ENCODE results near the gene KDM1A. TPM values are rescaled to one million over a fixed set of nuclear protein-coding genes. Genes with fewer than 3 reads are reported as not detected.

KDM1A gene
- total and polyA plus RNA-seq, 3 experiments from 2014 or later: 49.4 to 59.9 (median 57.5) TPM

DNA sequence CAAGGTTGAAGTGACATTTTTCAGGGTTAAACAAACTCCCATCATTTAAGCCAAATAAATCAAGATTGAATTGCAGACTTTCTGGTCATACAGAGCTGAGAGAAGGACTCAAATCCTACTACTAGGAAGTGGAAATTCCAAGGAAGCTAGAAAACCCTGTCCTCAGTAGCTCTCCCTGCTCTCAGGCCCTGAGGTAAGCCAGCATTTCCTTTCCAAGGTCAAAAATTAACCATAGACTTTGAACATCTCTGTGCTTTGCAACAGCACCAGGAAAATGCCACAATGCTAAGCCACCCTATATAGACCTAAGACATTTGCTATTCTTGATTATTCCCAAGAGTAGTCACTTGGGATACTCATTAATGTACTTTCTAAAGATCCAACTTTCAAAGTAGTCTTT is 104.3 kb downstream of the KDM1A start:
- H3K4me1 Mint-ChIP-seq: peaks cover 46 to 69% (median 58%) of the 10 kb centered on the region in 3 donors
- POLR2A ChIA-PET: interaction anchor here (0.7 kb wide), 1 partner anchor 47 kb away, joined by 7 read pairs; no protein-coding TSS in a partner anchor

GRCh38 chr1:23124259-23125026 is 105.2 kb downstream of the KDM1A start:
- CTCF ChIA-PET: interaction anchor here (1.1 kb wide), 1 partner anchor 26 kb away, joined by 4 read pairs; no protein-coding TSS in a partner anchor
- H3K4me3 Mint-ChIP-seq: no peak overlapping the region
- H3K27ac ChIP-seq (ENCODE audit: low read depth, low read length): no peak overlapping the region

More for the DNA sequence above, 104.3 kb downstream of the KDM1A start:
- H3K9me3 Mint-ChIP-seq: no peaks in the 10 kb centered on the region
- H3K27me3 Mint-ChIP-seq: peaks cover 0 to 3% of the 10 kb centered on the region in 2 donors
- Histone ChIP-seq H3K27ac (ENCODE audit: low read depth, low read length) (no peak overlapping the region), H3K4me1 (ENCODE audit: insufficient read depth, low read length) (peaks cover 28% of the 10 kb centered on the region), H3K27me3 (ENCODE audit: insufficient read depth, low read length, poor library complexity, severe bottlenecking) (no peaks in the 10 kb centered on the region), H3K4me3 (ENCODE audit: low read length) (no peak overlapping the region), H3K36me3 (ENCODE audit: insufficient read depth, low read length) (no peaks in the 10 kb centered on the region), H3K9me3 (ENCODE audit: low read length) (no peaks in the 10 kb centered on the region)
- peaks cover 0 to 3% (median 0%) of the 10 kb centered on the region in 3 donors for H3K36me3 Mint-ChIP-seq
- no peak overlapping the region for H3K4me3 Mint-ChIP-seq
- peak overlapping the region in 4 of 8 donors; percentile 3 to 68 (median 40) for H3K27ac Mint-ChIP-seq
- no peak for DNase-seq
- CTCF ChIA-PET: interaction anchor here (1.4 kb wide), 1 partner anchor 61 kb away, joined by 5 read pairs; no protein-coding TSS in a partner anchor

DNA sequence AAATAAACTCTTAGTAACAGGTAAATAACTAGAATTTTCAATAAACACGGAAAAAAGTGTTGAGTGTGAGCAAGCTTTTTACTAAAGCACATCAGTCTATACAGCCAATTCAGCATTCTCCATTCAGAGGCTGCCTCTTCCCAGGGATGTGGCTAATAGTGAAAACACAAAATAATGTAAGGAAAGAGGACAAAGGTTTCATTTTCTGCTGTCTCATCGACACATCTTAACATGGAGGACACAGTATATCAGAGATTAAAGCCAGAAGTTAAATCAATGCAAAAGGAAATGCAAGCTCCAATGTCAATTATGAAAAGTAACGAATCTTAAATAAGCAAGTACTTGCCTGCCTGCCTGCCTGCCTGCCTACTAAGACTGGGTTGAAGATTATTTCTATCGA is 106.2 kb downstream of the KDM1A start:
- POLR2A ChIA-PET: no interaction called here
- no peaks in the 10 kb centered on the region for H3K27me3 Mint-ChIP-seq
- peak overlapping the region in 3 of 8 donors; percentile 21 to 68 (median 21) for H3K27ac Mint-ChIP-seq
- H3K36me3 ChIP-seq (ENCODE audit: insufficient read depth, low read length): no peaks in the 10 kb centered on the region
- no peaks in the 10 kb centered on the region for H3K9me3 ChIP-seq (ENCODE audit: low read length)
- no peak overlapping the region for H3K4me3 ChIP-seq (ENCODE audit: low read length)
- no peaks in the 10 kb centered on the region for H3K27me3 ChIP-seq (ENCODE audit: insufficient read depth, low read length, poor library complexity, severe bottlenecking)
- H3K9me3 Mint-ChIP-seq: no peaks in the 10 kb centered on the region
- no peak overlapping the region for H3K27ac ChIP-seq (ENCODE audit: low read depth, low read length)
- peaks cover 35 to 51% (median 45%) of the 10 kb centered on the region in 3 donors for H3K4me1 Mint-ChIP-seq
- H3K4me3 Mint-ChIP-seq: no peak overlapping the region
- peaks cover 0 to 8% (median 0%) of the 10 kb centered on the region in 3 donors for H3K36me3 Mint-ChIP-seq
- peaks cover 11% of the 10 kb centered on the region for H3K4me1 ChIP-seq (ENCODE audit: insufficient read depth, low read length)
- CTCF ChIA-PET: interaction anchor here (1.1 kb wide), 1 partner anchor 27 kb away, joined by 4 read pairs; no protein-coding TSS in a partner anchor
- DNase-seq: no peak

More at GRCh38 chr1:23124259-23125026, 105.2 kb downstream of the KDM1A start:
- Histone ChIP-seq H3K4me3 (ENCODE audit: low read length) (no peak overlapping the region), H3K36me3 (ENCODE audit: insufficient read depth, low read length) (no peaks in the 10 kb centered on the region), H3K27me3 (ENCODE audit: insufficient read depth, low read length, poor library complexity, severe bottlenecking) (no peaks in the 10 kb centered on the region), H3K9me3 (ENCODE audit: low read length) (no peaks in the 10 kb centered on the region), H3K4me1 (ENCODE audit: insufficient read depth, low read length) (peaks cover 18% of the 10 kb centered on the region)
- Mint-ChIP-seq H3K27me3 (no peaks in the 10 kb centered on the region), H3K9me3 (no peaks in the 10 kb centered on the region), H3K4me1 (peaks cover 37 to 59% (median 49%) of the 10 kb centered on the region in 3 donors), H3K27ac (peak overlapping the region in 5 of 8 donors; percentile 6 to 68 (median 44)), H3K36me3 (peaks cover 0 to 3% (median 0%) of the 10 kb centered on the region in 3 donors)
- no peak for DNase-seq
- POLR2A ChIA-PET: no interaction called here

DNA sequence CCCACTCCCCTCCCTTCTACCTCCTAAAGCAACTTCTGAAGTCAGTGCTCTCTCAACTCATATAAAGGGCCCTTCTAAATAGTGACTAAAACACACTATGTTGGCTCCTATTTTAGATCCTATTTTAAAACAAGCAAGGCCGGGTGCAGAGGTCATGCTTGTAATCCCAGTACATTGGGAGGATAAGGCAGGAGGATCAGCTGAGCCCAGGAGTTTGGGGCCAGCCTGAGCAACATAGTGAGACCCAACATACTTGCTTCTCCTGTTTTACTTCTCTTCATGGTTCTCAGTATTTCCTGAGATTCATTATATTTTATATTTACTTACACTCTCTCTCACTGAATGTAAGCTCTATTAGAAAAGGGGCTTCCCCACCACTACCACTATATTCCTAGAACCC is 106.9 kb downstream of the KDM1A start:
- no peaks in the 10 kb centered on the region for H3K36me3 ChIP-seq (ENCODE audit: insufficient read depth, low read length)
- no peak for DNase-seq
- Mint-ChIP-seq H3K27ac (peak overlapping the region in 5 of 8 donors; percentile 4 to 33 (median 15)), H3K9me3 (no peaks in the 10 kb centered on the region), H3K36me3 (peaks cover 0 to 8% (median 0%) of the 10 kb centered on the region in 3 donors), H3K4me1 (peaks cover 35 to 46% (median 45%) of the 10 kb centered on the region in 3 donors), H3K27me3 (no peaks in the 10 kb centered on the region), H3K4me3 (no peak overlapping the region)
- no peak overlapping the region for H3K4me3 ChIP-seq (ENCODE audit: low read length)
- CTCF ChIA-PET: interaction anchor here (0.7 to 1.0 kb wide), 2 partner anchors 18 to 58 kb away, joined by 3 read pairs; no protein-coding TSS in a partner anchor
- POLR2A ChIA-PET: no interaction called here
- H3K9me3 ChIP-seq (ENCODE audit: low read length): no peaks in the 10 kb centered on the region
- peaks cover 6% of the 10 kb centered on the region for H3K4me1 ChIP-seq (ENCODE audit: insufficient read depth, low read length)
- H3K27ac ChIP-seq (ENCODE audit: low read depth, low read length): no peak overlapping the region
- no peaks in the 10 kb centered on the region for H3K27me3 ChIP-seq (ENCODE audit: insufficient read depth, low read length, poor library complexity, severe bottlenecking)

DNA sequence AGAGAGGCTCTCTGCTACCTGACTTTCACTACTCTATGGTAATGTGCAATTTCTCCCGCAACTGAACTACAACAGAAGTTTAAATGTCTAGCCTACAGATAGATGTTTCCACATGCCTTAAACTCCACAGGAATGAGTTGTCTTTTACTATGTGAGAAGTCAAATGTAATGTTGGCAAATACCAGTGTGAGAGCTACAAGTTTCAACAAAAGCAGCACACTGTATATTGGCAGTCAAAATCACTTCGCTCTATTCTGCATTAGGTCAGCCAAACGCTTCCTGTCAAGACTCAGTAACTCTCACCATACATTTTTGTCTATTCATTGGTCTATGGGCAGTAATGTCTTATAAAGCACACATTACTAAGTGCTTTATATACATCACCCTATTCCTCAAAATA is 107.5 kb downstream of the KDM1A start:
- Mint-ChIP-seq H3K27me3 (no peaks in the 10 kb centered on the region), H3K36me3 (peaks cover 0 to 8% (median 0%) of the 10 kb centered on the region in 3 donors), H3K4me3 (no peak overlapping the region), H3K4me1 (peaks cover 36 to 48% (median 47%) of the 10 kb centered on the region in 3 donors), H3K9me3 (no peaks in the 10 kb centered on the region), H3K27ac (peak overlapping the region in 4 of 8 donors; percentile 0 to 73 (median 29))
- Histone ChIP-seq H3K27me3 (ENCODE audit: insufficient read depth, low read length, poor library complexity, severe bottlenecking) (no peaks in the 10 kb centered on the region), H3K36me3 (ENCODE audit: insufficient read depth, low read length) (no peaks in the 10 kb centered on the region), H3K4me3 (ENCODE audit: low read length) (no peak overlapping the region), H3K9me3 (ENCODE audit: low read length) (no peaks in the 10 kb centered on the region), H3K4me1 (ENCODE audit: insufficient read depth, low read length) (peaks cover 6% of the 10 kb centered on the region), H3K27ac (ENCODE audit: low read depth, low read length) (no peak overlapping the region)
- CTCF ChIA-PET: interaction anchor here (0.7 to 1.0 kb wide), 2 partner anchors 19 to 57 kb away, joined by 3 read pairs; no protein-coding TSS in a partner anchor
- no peak for DNase-seq
- POLR2A ChIA-PET: no interaction called here

DNA sequence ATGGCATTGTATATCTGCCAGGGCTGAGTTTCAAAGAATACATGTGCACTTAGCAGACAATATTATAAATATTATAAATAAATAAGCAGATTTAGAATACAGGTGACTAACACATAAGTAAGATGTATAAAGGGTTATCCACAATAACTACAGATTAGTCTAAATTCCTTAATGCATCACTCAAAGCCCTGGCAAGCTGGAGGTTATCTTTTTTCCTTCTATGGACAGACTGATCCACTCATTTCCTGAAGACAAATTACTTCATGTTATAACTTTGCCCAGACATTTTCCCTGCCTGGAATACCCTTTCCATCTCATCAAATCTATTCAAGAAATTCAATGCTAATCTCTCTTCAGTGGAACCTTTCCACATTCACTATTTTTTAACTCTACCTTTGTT is 110.6 kb downstream of the KDM1A start:
- Mint-ChIP-seq H3K4me1 (peaks cover 27 to 42% (median 31%) of the 10 kb centered on the region in 3 donors), H3K9me3 (no peaks in the 10 kb centered on the region), H3K4me3 (no peak overlapping the region), H3K36me3 (peaks cover 0 to 5% (median 2%) of the 10 kb centered on the region in 3 donors), H3K27me3 (no peaks in the 10 kb centered on the region), H3K27ac (peak overlapping the region in 1 of 8 donors; percentile 7)
- no peaks in the 10 kb centered on the region for H3K36me3 ChIP-seq (ENCODE audit: insufficient read depth, low read length)
- H3K4me3 ChIP-seq (ENCODE audit: low read length): no peak overlapping the region
- no peaks in the 10 kb centered on the region for H3K9me3 ChIP-seq (ENCODE audit: low read length)
- H3K27ac ChIP-seq (ENCODE audit: low read depth, low read length): no peak overlapping the region
- DNase-seq: no peak
- POLR2A ChIA-PET: no interaction called here
- H3K4me1 ChIP-seq (ENCODE audit: insufficient read depth, low read length): no peaks in the 10 kb centered on the region
- H3K27me3 ChIP-seq (ENCODE audit: insufficient read depth, low read length, poor library complexity, severe bottlenecking): no peaks in the 10 kb centered on the region
- CTCF ChIA-PET: no interaction called here

DNA sequence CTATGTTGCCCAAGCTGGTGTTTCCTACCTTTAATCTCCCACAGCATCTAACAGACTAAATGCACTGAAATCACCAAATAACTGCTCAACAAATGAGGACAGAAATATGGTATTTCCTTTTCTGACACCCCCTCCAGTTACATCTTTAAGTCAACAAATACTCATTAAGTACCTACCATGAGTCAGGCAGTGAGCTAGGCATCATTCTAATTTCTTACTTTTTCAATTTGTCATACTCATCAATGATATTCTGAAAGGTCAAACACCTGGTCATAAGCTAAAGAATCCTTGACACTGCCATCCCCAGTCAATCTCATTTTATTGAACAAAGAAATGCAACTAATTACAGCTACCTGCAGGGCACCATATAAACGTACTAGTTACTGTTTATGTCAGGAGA is 112.8 kb downstream of the KDM1A start:
- no peaks in the 10 kb centered on the region for H3K36me3 ChIP-seq (ENCODE audit: insufficient read depth, low read length)
- Mint-ChIP-seq H3K4me1 (peaks cover 15 to 36% (median 18%) of the 10 kb centered on the region in 3 donors), H3K36me3 (peaks cover 0 to 5% (median 2%) of the 10 kb centered on the region in 3 donors), H3K27me3 (no peaks in the 10 kb centered on the region), H3K9me3 (no peaks in the 10 kb centered on the region), H3K27ac (no peak overlapping the region), H3K4me3 (no peak overlapping the region)
- no peaks in the 10 kb centered on the region for H3K9me3 ChIP-seq (ENCODE audit: low read length)
- H3K27me3 ChIP-seq (ENCODE audit: insufficient read depth, low read length, poor library complexity, severe bottlenecking): no peaks in the 10 kb centered on the region
- ChIA-PET CTCF (no interaction called here), POLR2A (no interaction called here)
- no peak for DNase-seq
- H3K4me1 ChIP-seq (ENCODE audit: insufficient read depth, low read length): no peaks in the 10 kb centered on the region
- no peak overlapping the region for H3K27ac ChIP-seq (ENCODE audit: low read depth, low read length)
- no peak overlapping the region for H3K4me3 ChIP-seq (ENCODE audit: low read length)
